Fibroblast of the aortic adventitia (primary cell): ENCODE measurements around the gene GAS7. TPM values are rescaled to one million over a fixed set of nuclear protein-coding genes. Genes with fewer than 3 reads are reported as not detected.

Source experiments
- DNase-seq: peaks from one replicate; pipeline ENCODE4 v3.0.0-alpha.2; 2010; ENCODE audit warnings: low read depth
- H3K4me3 ChIP-seq: 2 replicates; pipeline ENCODE4 v1.5.1; 2011; ENCODE audit warnings: low read depth, mild to moderate bottlenecking, control low read depth, low read length, moderate library complexity
- total RNA-seq: library from RNA; depleted of rRNA; stranded (reverse); fragments of >200 nt; gene quantifications from 2 replicates; pipeline ENCODE4 v1.2.3, GENCODE V29; 2012; ENCODE audit warnings: low replicate concordance
- TF ChIP-seq, protein P1 (sequence below): IDR thresholded peaks from 2 replicates; pipeline ENCODE4 v1.5.1; 2011; ENCODE audit warnings: mild to moderate bottlenecking, low read length, control low read depth, inconsistent platforms; ENCODE audit not compliant: insufficient read depth

The GAS7 gene
- total RNA-seq, 1 donor: 7.0 TPM

DNA sequence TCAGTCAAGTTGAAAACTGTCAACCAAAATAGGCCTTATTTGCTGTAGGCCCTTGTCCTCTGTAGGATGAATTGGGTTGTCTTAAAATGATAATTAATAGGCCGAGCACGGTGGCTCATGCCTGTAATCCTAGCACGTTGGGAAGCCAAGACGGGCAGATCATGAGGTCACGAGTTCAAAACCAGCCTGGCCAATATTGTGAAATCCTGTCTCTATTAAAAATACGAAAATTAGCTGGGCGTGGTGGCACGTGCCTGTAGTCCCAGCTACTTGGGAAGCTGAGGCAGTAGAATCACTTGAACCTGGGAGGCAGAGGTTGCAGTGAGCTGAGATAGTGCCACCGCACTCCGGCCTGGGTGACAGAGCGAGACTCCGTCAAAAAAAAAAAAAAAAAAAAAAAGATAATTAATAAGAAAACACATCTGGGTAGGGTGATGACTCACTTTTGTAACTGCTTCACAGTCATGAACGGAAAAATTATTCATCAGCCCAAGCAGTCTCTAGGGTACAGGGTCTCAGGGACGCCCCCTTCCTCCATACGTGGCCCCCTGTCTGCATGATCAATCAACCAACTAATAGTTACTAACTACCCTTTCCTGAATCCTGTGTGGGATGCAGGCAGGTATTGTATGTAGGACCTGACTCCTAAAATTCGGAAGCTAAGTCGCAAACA lies 156.4 kb downstream of the GAS7 start:
- no peak overlapping the region for H3K4me3 ChIP-seq
- no peak for DNase-seq
- TF ChIP-seq, protein P1, sequence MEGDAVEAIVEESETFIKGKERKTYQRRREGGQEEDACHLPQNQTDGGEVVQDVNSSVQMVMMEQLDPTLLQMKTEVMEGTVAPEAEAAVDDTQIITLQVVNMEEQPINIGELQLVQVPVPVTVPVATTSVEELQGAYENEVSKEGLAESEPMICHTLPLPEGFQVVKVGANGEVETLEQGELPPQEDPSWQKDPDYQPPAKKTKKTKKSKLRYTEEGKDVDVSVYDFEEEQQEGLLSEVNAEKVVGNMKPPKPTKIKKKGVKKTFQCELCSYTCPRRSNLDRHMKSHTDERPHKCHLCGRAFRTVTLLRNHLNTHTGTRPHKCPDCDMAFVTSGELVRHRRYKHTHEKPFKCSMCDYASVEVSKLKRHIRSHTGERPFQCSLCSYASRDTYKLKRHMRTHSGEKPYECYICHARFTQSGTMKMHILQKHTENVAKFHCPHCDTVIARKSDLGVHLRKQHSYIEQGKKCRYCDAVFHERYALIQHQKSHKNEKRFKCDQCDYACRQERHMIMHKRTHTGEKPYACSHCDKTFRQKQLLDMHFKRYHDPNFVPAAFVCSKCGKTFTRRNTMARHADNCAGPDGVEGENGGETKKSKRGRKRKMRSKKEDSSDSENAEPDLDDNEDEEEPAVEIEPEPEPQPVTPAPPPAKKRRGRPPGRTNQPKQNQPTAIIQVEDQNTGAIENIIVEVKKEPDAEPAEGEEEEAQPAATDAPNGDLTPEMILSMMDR: no peak

DNA sequence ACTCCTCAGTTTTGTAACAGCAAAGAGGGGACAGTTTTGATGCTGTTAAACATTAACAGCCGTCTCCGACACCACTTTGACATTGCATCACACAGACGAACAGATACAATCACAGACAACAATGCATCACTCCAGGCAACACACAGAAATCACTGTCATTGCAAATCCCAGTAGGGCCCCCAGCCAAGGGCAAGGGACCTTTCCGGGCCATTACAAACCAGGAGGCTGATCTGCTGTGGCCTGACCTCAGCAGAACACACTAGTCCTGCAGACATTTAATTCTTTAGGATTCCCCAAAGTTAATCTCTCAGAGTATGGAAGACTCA lies 157.2 kb downstream of the GAS7 start:
- TF ChIP-seq, protein P1: no peak
- no peak for DNase-seq
- H3K4me3 ChIP-seq: no peak overlapping the region

DNA sequence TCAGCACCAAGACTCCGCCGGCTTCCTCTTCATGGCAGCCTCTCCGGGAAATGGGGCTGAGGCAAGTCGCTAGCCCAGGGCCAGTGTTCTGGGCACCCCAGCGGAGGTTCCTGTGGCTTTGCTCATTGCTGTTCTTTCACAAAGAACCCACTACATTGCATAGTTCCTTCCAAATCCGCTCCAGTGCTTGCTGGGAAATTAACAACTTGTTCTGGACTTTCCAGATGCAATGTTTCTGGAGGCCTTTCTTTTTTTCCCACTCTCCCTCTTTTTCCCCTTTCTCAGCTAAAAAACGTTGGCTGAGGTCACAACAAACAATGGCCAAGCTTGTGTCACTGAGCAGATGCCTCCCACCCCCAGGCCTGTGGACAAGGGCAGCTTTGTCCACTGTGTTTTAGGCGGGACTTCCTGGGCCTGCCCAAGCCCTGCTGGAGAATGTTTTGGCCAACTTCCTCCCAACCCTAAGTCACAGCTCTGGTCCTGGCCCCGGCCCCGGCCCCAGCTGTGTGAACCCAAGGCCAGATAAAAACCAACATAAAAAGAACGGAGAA lies 161.8 kb downstream of the GAS7 start:
- DNase-seq: no peak
- TF ChIP-seq, protein P1: no peak
- no peak overlapping the region for H3K4me3 ChIP-seq

DNA sequence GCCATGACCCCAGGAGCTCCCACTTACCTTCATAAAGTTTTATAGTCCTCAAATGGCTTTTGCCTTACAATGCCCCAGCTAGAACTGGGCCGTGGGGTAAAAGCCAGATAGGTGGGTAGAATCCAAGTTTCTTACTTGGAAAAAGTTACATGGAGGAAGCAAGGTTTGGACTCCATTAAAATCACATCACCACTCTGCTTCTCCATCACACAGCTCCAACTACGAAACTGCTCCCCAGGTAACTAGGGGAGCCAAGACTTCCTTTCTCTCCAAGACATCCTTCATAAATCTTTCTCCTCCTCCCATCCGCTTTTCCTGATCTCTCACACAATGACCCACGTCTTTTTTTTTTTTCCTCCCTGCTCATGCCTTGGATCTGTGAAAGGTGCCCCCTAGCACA lies 162.5 kb downstream of the GAS7 start:
- H3K4me3 ChIP-seq: no peak overlapping the region
- DNase-seq: no peak
- TF ChIP-seq, protein P1: no peak

DNA sequence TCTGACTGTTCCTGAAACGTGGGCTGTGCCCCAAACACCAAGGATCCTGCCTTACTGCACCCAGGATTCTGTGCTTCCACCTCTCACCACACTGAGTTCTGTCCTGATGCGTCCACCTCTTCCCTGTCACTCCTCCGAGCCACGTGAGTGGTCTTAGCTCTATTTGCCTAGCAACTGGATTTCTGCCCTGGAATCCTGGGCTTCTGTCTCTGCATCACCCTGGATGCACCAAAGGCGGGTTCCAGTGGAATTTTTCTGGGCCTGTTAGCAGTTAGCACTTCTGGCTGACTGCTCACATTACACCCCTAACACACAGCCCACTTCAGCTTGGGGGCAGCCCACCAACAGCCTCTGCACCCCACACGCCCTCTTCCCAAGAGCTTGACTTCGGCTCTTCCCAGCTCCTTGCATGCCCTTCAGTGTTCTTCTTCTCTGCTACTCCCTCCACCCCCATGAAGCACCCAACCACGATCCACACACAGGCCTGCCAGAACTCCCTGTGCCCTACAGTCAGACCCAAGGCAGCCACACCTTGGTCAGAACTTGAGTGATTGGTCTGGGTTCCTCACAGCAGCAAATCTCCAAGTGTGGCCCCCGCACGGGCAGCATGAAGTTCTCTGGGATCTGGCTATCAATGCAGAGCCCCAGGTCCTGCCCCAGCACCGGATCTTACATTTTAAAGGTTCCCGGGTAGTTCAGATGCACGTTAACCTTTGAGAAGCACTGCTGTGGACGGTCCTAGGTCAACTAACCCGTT lies 163.5 kb downstream of the GAS7 start:
- no peak overlapping the region for H3K4me3 ChIP-seq
- TF ChIP-seq, protein P1: no peak
- no peak for DNase-seq

DNA sequence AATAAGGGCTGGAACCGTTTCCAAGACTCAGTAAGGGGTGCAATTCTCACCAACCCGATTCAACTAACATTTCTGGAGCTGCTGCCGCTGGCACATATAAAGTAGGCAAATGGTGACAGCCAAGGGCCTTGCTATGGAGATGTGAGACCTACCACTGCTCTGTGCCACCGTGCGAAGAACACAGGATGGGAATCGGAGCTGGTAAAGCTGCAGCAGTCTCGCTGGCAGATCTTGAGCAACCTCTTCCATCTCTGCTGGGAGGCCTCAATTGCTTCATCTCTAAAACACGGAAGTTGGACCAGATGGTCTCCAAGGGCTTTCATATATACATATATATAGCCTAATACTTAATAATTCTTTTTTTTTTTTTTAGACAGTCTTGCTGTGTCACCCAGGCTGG lies 164.4 kb downstream of the GAS7 start:
- DNase-seq: no peak
- H3K4me3 ChIP-seq: no peak overlapping the region
- TF ChIP-seq, protein P1: no peak
